Stimulated activated CD8-positive, alpha-beta memory T cell treated with anti-CD3 and anti-CD28 coated beads, Interleukin-4, amount 100 ng/mL, for 4 hours (primary cell): ENCODE results near the gene TOX2.
"Not testable (repeated sequence)": the region's sequence is repeated elsewhere in the genome, so short reads cannot be mapped to it uniquely, and the experiment has no call there.

Experiments used
- DNase-seq, 2 donors: peaks; one replicate each; pipeline ENCODE4 v3.0.0-alpha.2; 2020; ENCODE audit warnings: low read depth in 2 of 2, low spot score in 1 of 2

Gene TOX2

GRCh38 chr20:44029848-44030230 lies 115.2 kb downstream of the TOX2 start:
- no peak for DNase-seq

- DNase-seq = no peak
Observed at GRCh38 chr20:44030394-44030793, 115.7 kb downstream of the TOX2 start.

- DNase-seq = no peak
Observed at GRCh38 chr20:44031001-44031574, 116.4 kb downstream of the TOX2 start.

- no peak for DNase-seq
Observed at GRCh38 chr20:44031781-44032582, 117.3 kb downstream of the TOX2 start.

- DNase-seq = no peak
Observed at GRCh38 chr20:44032583-44033331, 118.1 kb downstream of the TOX2 start.

GRCh38 chr20:44033344-44033743 lies 118.7 kb downstream of the TOX2 start:
- DNase-seq = no peak

- DNase-seq = no peak
Observed at GRCh38 chr20:44033873-44034272, 119.2 kb downstream of the TOX2 start.

- DNase-seq = no peak
Observed at GRCh38 chr20:44034451-44034850, 119.8 kb downstream of the TOX2 start.

GRCh38 chr20:44034965-44035635 lies 120.4 kb downstream of the TOX2 start:
- DNase-seq = no peak

GRCh38 chr20:44035924-44036323 lies 121.3 kb downstream of the TOX2 start:
- DNase-seq = no peak

GRCh38 chr20:44036441-44036840 lies 121.8 kb downstream of the TOX2 start:
- DNase-seq = no peak

- DNase-seq = no peak
Observed at GRCh38 chr20:44038681-44039123, 124.0 kb downstream of the TOX2 start.

GRCh38 chr20:44039147-44039546 lies 124.5 kb downstream of the TOX2 start:
- no peak for DNase-seq

- no peak for DNase-seq
Observed at GRCh38 chr20:44039741-44040140, 125.1 kb downstream of the TOX2 start.

- DNase-seq = no peak
Observed at GRCh38 chr20:44040202-44040915, 125.7 kb downstream of the TOX2 start.

- no peak for DNase-seq
Observed at GRCh38 chr20:44041001-44041400, 126.3 kb downstream of the TOX2 start.

GRCh38 chr20:44044712-44045111 lies 130.1 kb downstream of the TOX2 start:
- DNase-seq = not testable (repeated sequence)

- DNase-seq = no peak
Observed at GRCh38 chr20:44050327-44050726, 135.7 kb downstream of the TOX2 start.

GRCh38 chr20:44050925-44051660 lies 136.4 kb downstream of the TOX2 start:
- no peak for DNase-seq

GRCh38 chr20:44051661-44052000 lies 137.0 kb downstream of the TOX2 start:
- no peak for DNase-seq
